Loucy (cell line): ENCODE results near the gene GALNT7.

Experiments
- H2AFZ ChIP-seq: fragments of 200-600 bp; sonication (generic); 2 replicates; pipeline ENCODE4 v1.6.0; 2016; ENCODE audit warnings: antibody characterized with exemption, mild to moderate bottlenecking, low read length, moderate library complexity
- H3F3A ChIP-seq: fragments of 200-600 bp; 2 replicates; pipeline ENCODE4 v1.6.0; 2016; ENCODE audit warnings: antibody characterized with exemption, low read depth, mild to moderate bottlenecking
- H3K27me3 ChIP-seq: fragments of 200-600 bp; sonication (generic); 2 replicates; pipeline ENCODE4 v1.6.1; 2014; ENCODE audit warnings: low read length, mild to moderate bottlenecking; ENCODE audit not compliant: insufficient read depth, poor library complexity, severe bottlenecking
- H3K36me3 ChIP-seq: fragments of 200-600 bp; sonication (generic); 2 replicates; pipeline ENCODE4 v1.6.1; 2016; ENCODE audit warnings: low read length; ENCODE audit not compliant: insufficient read depth
- H3K4me1 ChIP-seq: fragments of 200-600 bp; sonication (generic); 2 replicates; pipeline ENCODE4 v1.5.1; 2014; ENCODE audit warnings: low read length, mild to moderate bottlenecking; ENCODE audit not compliant: insufficient read depth, poor library complexity, severe bottlenecking
- H3K4me2 ChIP-seq: fragments of 200-600 bp; sonication (generic); 2 replicates; pipeline ENCODE4 v1.6.0; 2014; ENCODE audit warnings: antibody characterized with exemption, low read length, low read depth, mild to moderate bottlenecking; ENCODE audit not compliant: poor library complexity, severe bottlenecking
- H3K4me3 ChIP-seq: fragments of 200-600 bp; sonication (generic); 2 replicates; pipeline ENCODE4 v1.5.1; 2014; ENCODE audit warnings: low read length, mild to moderate bottlenecking, mixed read lengths; ENCODE audit not compliant: poor library complexity, severe bottlenecking
- H3K79me2 ChIP-seq: fragments of 200-600 bp; sonication (generic); 2 replicates; pipeline ENCODE4 v1.6.1; 2014; ENCODE audit warnings: low read length; ENCODE audit not compliant: insufficient read depth
- H3K9ac ChIP-seq: fragments of 200-600 bp; sonication (generic); 2 replicates; pipeline ENCODE4 v1.6.0; 2014; ENCODE audit warnings: mild to moderate bottlenecking, low read depth, low read length, moderate library complexity; ENCODE audit not compliant: poor library complexity, severe bottlenecking
- H3K9me2 ChIP-seq: fragments of 200-600 bp; sonication (generic); replicated peaks from 2 replicates; pipeline ENCODE4 v1.6.1; 2016; ENCODE audit warnings: low read depth, low read length, mixed read lengths
- H3K9me3 ChIP-seq: fragments of 200-600 bp; sonication (generic); 2 replicates; pipeline ENCODE4 v1.6.1; 2014; ENCODE audit warnings: mild to moderate bottlenecking, antibody characterized with exemption, low read length, low read depth; ENCODE audit not compliant: insufficient read depth
- H4K20me1 ChIP-seq: fragments of 200-600 bp; sonication (generic); 2 replicates; pipeline ENCODE4 v1.6.0; 2014; ENCODE audit warnings: antibody characterized with exemption, low read length, mild to moderate bottlenecking; ENCODE audit not compliant: insufficient read depth, poor library complexity, severe bottlenecking
- CTCF ChIP-seq: fragments of 200-600 bp; sonication (generic); conservative IDR thresholded peaks from 2 replicates; pipeline ENCODE4 v1.5.1; 2014; ENCODE audit warnings: mild to moderate bottlenecking, antibody characterized with exemption, low read length
- EZH2phosphoT487 ChIP-seq: fragments of 200-600 bp; IDR thresholded peaks from 2 replicates; pipeline ENCODE4 v1.6.1; 2018; ENCODE audit warnings: antibody characterized with exemption, mild to moderate bottlenecking, moderate library complexity, borderline replicate concordance

Gene GALNT7

GRCh38 chr4:173145131-173145530, 23.5 kb upstream of the GALNT7 start:
- Histone ChIP-seq H3K9me2 (no peaks in the 10 kb centered on the region), H4K20me1 (no peaks in the 10 kb centered on the region), H3K9me3 (no peaks in the 10 kb centered on the region), H3K4me2 (no peak overlapping the region), H3K79me2 (no peaks in the 10 kb centered on the region), H3K4me1 (no peaks in the 10 kb centered on the region), H2AFZ (no peak overlapping the region), H3K4me3 (no peak overlapping the region), H3K9ac (no peak overlapping the region), H3F3A (no peaks in the 10 kb centered on the region), H3K27me3 (no peaks in the 10 kb centered on the region), H3K36me3 (no peaks in the 10 kb centered on the region)
- no peak for TF ChIP-seq CTCF
- TF ChIP-seq EZH2phosphoT487, result no peak

GRCh38 chr4:173146456-173146855, 22.2 kb upstream of the GALNT7 start:
- Histone ChIP-seq H2AFZ (no peak overlapping the region), H3K4me1 (no peaks in the 10 kb centered on the region), H3K9me3 (no peaks in the 10 kb centered on the region), H3K27me3 (no peaks in the 10 kb centered on the region), H3K36me3 (no peaks in the 10 kb centered on the region), H3K4me3 (no peak overlapping the region), H3K79me2 (no peaks in the 10 kb centered on the region), H4K20me1 (no peaks in the 10 kb centered on the region), H3K4me2 (no peak overlapping the region), H3K9me2 (no peaks in the 10 kb centered on the region), H3K9ac (no peak overlapping the region), H3F3A (no peaks in the 10 kb centered on the region)
- TF ChIP-seq EZH2phosphoT487, result no peak
- no peak for TF ChIP-seq CTCF

DNA sequence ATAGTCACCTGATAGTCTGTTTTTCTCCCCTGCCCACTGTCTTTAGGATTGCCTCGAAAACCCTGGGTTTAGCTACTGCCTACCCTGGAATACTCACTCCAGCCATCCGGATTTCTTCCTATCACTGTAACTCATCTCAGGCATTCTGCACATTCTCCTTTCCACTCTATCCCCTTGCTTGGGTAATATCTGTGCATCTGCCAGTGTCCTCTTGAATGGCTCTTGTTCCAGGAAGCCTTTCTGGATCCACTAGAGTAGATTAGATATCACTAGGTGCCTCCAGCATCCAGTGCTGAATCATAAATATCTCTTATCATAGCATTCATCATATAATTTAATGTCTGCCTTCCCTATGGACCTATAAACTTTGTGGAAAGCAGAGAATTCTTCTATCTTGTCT, 17.1 kb upstream of the GALNT7 start:
- Histone ChIP-seq H3K4me1 (no peaks in the 10 kb centered on the region), H4K20me1 (no peaks in the 10 kb centered on the region), H3F3A (no peaks in the 10 kb centered on the region), H3K9me3 (no peaks in the 10 kb centered on the region), H3K4me3 (no peak overlapping the region), H3K27me3 (no peaks in the 10 kb centered on the region), H3K79me2 (no peaks in the 10 kb centered on the region), H3K9ac (no peak overlapping the region), H3K9me2 (no peaks in the 10 kb centered on the region), H3K36me3 (no peaks in the 10 kb centered on the region), H3K4me2 (no peak overlapping the region), H2AFZ (no peak overlapping the region)
- no peak for TF ChIP-seq EZH2phosphoT487
- TF ChIP-seq CTCF, result no peak
